NCI-H1092 (cell line): ENCODE results near the gene OGDH.
"Not testable (repeated sequence)": the region's sequence is repeated elsewhere in the genome, so short reads cannot be mapped to it uniquely, and the experiment has no call there.

ENCODE experiments used
- DNase-seq: peaks from one replicate; lab custom pipeline; 2025; lab: John Stamatoyannopoulos, UW

The OGDH gene

GRCh38 chr7:44667190-44667589, 60.8 kb downstream of the OGDH start:
- no peak for DNase-seq

GRCh38 chr7:44671069-44671468, 64.6 kb downstream of the OGDH start:
- no peak for DNase-seq

- DNase-seq, result no peak
These were observed 66.9 kb downstream of the OGDH start for GRCh38 chr7:44673324-44673723.

GRCh38 chr7:44673771-44674170, 67.3 kb downstream of the OGDH start:
- DNase-seq, result no peak

- no peak for DNase-seq
These were observed 68.0 kb downstream of the OGDH start for GRCh38 chr7:44674381-44674780.

- no peak for DNase-seq
These were observed 70.3 kb downstream of the OGDH start for GRCh38 chr7:44676776-44677175.

- DNase-seq, result no peak
These were observed 71.7 kb downstream of the OGDH start for GRCh38 chr7:44678101-44678470.

GRCh38 chr7:44678471-44679179, 72.2 kb downstream of the OGDH start:
- no peak for DNase-seq

GRCh38 chr7:44681645-44682044, 75.2 kb downstream of the OGDH start:
- no peak for DNase-seq

GRCh38 chr7:44685723-44686122, 79.3 kb downstream of the OGDH start:
- DNase-seq, result no peak

GRCh38 chr7:44689427-44689826, 83.0 kb downstream of the OGDH start:
- no peak for DNase-seq

GRCh38 chr7:44693641-44694313, 87.3 kb downstream of the OGDH start:
- no peak for DNase-seq

GRCh38 chr7:44694326-44694725, 87.9 kb downstream of the OGDH start:
- no peak for DNase-seq

GRCh38 chr7:44694766-44695165, 88.3 kb downstream of the OGDH start:
- DNase-seq, result no peak

- no peak for DNase-seq
These were observed 89.3 kb downstream of the OGDH start for GRCh38 chr7:44695756-44696155.

GRCh38 chr7:44696728-44697127, 90.3 kb downstream of the OGDH start:
- no peak for DNase-seq

- DNase-seq, result no peak
These were observed 91.0 kb downstream of the OGDH start for GRCh38 chr7:44697136-44698045.

- DNase-seq, result no peak
These were observed 91.7 kb downstream of the OGDH start for GRCh38 chr7:44698046-44698580.

- not testable (repeated sequence) for DNase-seq
These were observed 93.2 kb downstream of the OGDH start for GRCh38 chr7:44699598-44699997.

GRCh38 chr7:44700322-44700721, 93.9 kb downstream of the OGDH start:
- no peak for DNase-seq

GRCh38 chr7:44703391-44703790, 97.0 kb downstream of the OGDH start:
- DNase-seq, result not testable (repeated sequence)

- no peak for DNase-seq
These were observed 97.5 kb downstream of the OGDH start for GRCh38 chr7:44703921-44704320.

GRCh38 chr7:44705434-44705833, 99.0 kb downstream of the OGDH start:
- DNase-seq, result no peak
